B cell (primary cell): ENCODE results near the gene BTBD17. TPM values are rescaled to one million over a fixed set of nuclear protein-coding genes. Genes with fewer than 3 reads are reported as not detected.

Source experiments
- ATAC-seq: fragments of 200-7000 bp; cut with Tn5 transposase; one replicate; pipeline ENCODE4 v1.10.0; 2021; ENCODE audit warnings: low read depth, mild to moderate bottlenecking, moderate number of reproducible peaks, moderate library complexity
- CTCF ChIA-PET: fragments of 350-600 bp; sonication (Branson Sonifier 250); formaldehyde crosslinking; loops from one replicate; lab custom pipeline; 2021; ENCODE audit warnings: antibody characterized with exemption, inconsistent platforms; lab: Charles Lee
- POLR2A ChIA-PET: fragments of 350-600 bp; sonication (Branson Sonifier 250); formaldehyde crosslinking; loops from one replicate; lab custom pipeline; 2021; ENCODE audit warnings: antibody characterized with exemption; lab: Charles Lee
- DNase-seq: peaks from one replicate; pipeline ENCODE4 v3.0.0; 2013
- H2AFZ ChIP-seq: 2 replicates; pipeline ENCODE4 v1.6.1; 2012; ENCODE audit warnings: mild to moderate bottlenecking, low read depth, low read length; ENCODE audit not compliant: insufficient read depth, poor library complexity, severe bottlenecking
- H3K27ac ChIP-seq, 2 donors: 1 replicate in 1 of 2; 2 replicates in 1 of 2; pipeline ENCODE4 v1.5.1; 2012 to 2013; ENCODE audit warnings: low read length in 2 of 2, mild to moderate bottlenecking in 2 of 2, moderate library complexity in 1 of 2
- H3K27me3 ChIP-seq, 4 experiments: fragments of 200-600 bp in 1 of 4; sonication (generic) in 1 of 4; replicated peaks in 1 of 4; 1 replicate in 2 of 4; 2 replicates in 2 of 4; pipeline versions ENCODE4 v1.6.1 to v1.7.0; 2013 to 2016; ENCODE audit warnings: low read length in 3 of 4, mild to moderate bottlenecking in 2 of 4, mixed read lengths in 1 of 4, moderate library complexity in 1 of 4; ENCODE audit not compliant: insufficient read depth in 4 of 4, control insufficient read depth in 3 of 4; ENCODE audit errors: control extremely low read depth in 1 of 4
- H3K36me3 ChIP-seq, 2 experiments: replicated peaks in 1 of 2; 1 replicate in 1 of 2; 2 replicates in 1 of 2; pipeline versions ENCODE4 v1.6.1 to v1.7.1; 2013; ENCODE audit warnings: low read length in 1 of 2; ENCODE audit not compliant: insufficient read depth in 2 of 2, control insufficient read depth in 1 of 2; ENCODE audit errors: control extremely low read depth in 1 of 2, extremely low read depth in 1 of 2
- H3K4me1 ChIP-seq, 2 donors: fragments of 200-600 bp in 1 of 2; sonication (generic) in 1 of 2; 1 replicate in 1 of 2; 2 replicates in 1 of 2; pipeline versions ENCODE4 v1.5.1 to v1.6.1; 2013 to 2017; ENCODE audit warnings: low read length in 2 of 2; ENCODE audit not compliant: control insufficient read depth in 2 of 2, insufficient read depth in 2 of 2
- H3K4me2 ChIP-seq: replicated peaks from 2 replicates; pipeline ENCODE3; 2012; ENCODE audit warnings: mild to moderate bottlenecking, low read depth, low read length; ENCODE audit not compliant: poor library complexity, severe bottlenecking
- H3K4me3 ChIP-seq, 5 experiments: fragments of 200-600 bp in 1 of 5; sonication (generic) in 1 of 5; 1 replicate in 3 of 5; 2 replicates in 2 of 5; pipeline versions ENCODE4 v1.5.1 to v1.7.0; 2011 to 2016; ENCODE audit warnings: low read length in 4 of 5, mild to moderate bottlenecking in 4 of 5, low read depth in 2 of 5, control low read depth in 1 of 5, moderate library complexity in 1 of 5; ENCODE audit not compliant: insufficient read depth in 1 of 5; ENCODE audit errors: control extremely low read depth in 1 of 5, extremely low read depth in 1 of 5
- H3K79me2 ChIP-seq: fragments of 200-600 bp; sonication (generic); one replicate; pipeline ENCODE4 v1.6.0; 2016; ENCODE audit warnings: low read length; ENCODE audit not compliant: control insufficient read depth, insufficient read depth
- H3K9ac ChIP-seq: fragments of 200-600 bp; sonication (generic); 2 replicates; pipeline ENCODE4 v1.6.1; 2017; ENCODE audit warnings: mild to moderate bottlenecking, low read length, moderate library complexity
- H3K9me3 ChIP-seq, 3 donors: one replicate each; pipeline versions ENCODE4 v1.6.1 to v1.7.1; 2013; ENCODE audit warnings: low read length in 2 of 3; ENCODE audit not compliant: control insufficient read depth in 2 of 3, insufficient read depth in 1 of 3; ENCODE audit errors: control extremely low read depth in 1 of 3
- H4K20me1 ChIP-seq: 2 replicates; pipeline ENCODE4 v1.6.0; 2012; ENCODE audit warnings: mild to moderate bottlenecking, low read length; ENCODE audit not compliant: insufficient read depth, control insufficient read depth, poor library complexity, severe bottlenecking
- H3K27ac Mint-ChIP-seq: one replicate; pipeline ENCODE4 v1.8.0; 2021; ENCODE audit warnings: mixed read lengths
- H3K27me3 Mint-ChIP-seq: one replicate; pipeline ENCODE4 v1.8.0; 2021; ENCODE audit warnings: mixed read lengths
- H3K4me1 Mint-ChIP-seq: one replicate; pipeline ENCODE4 v1.8.0; 2021; ENCODE audit warnings: mixed read lengths
- H3K4me3 Mint-ChIP-seq: one replicate; pipeline ENCODE4 v1.8.0; 2021; ENCODE audit warnings: mixed read lengths
- H3K9me3 Mint-ChIP-seq: one replicate; pipeline ENCODE4 v1.8.0; 2022; ENCODE audit warnings: mixed read lengths; ENCODE audit not compliant: insufficient read depth
- EZH2 ChIP-seq: IDR thresholded peaks from 2 replicates; pipeline ENCODE4 v1.6.1; 2012; ENCODE audit warnings: borderline replicate concordance, low read depth, mild to moderate bottlenecking, moderate library complexity, low read length; ENCODE audit not compliant: insufficient read depth, poor library complexity, severe bottlenecking
- WGBS: methylation state at CpG from one replicate; pipeline ENCODE4 v1.1.5; 2013; ENCODE audit warnings: missing lambda C conversion rate; ENCODE audit not compliant: insufficient coverage; 5-methylcytosine and 5-hydroxymethylcytosine counted together
- intact Hi-C: fragments of 100-400 bp; cut with micrococcal nuclease; formaldehyde crosslinking; loops from one replicate; pipeline ENCODE4 v1.10.0; 2022
- polyA plus RNA-seq: library from polyadenylated mRNA; depleted of rRNA; stranded (reverse); fragments of >200 nt; gene quantifications from 2 replicates; pipeline ENCODE4 v1.2.3, GENCODE V29; 2012
- total RNA-seq, 2 donors: library from RNA; stranded (reverse); fragments of 120-200 nt in 1 of 2; gene quantifications; 1 replicate in 1 of 2; 2 replicates in 1 of 2; pipeline versions ENCODE4 v1.2.3 to v1.2.4, GENCODE V29; 2013 to 2022
- TF ChIP-seq, protein P1 (sequence below): fragments of 200-600 bp; IDR thresholded peaks from one replicate; pipeline ENCODE4 v1.8.0; 2022; ENCODE audit warnings: antibody characterized with exemption, mild to moderate bottlenecking

BTBD17 gene
- total and polyA plus RNA-seq, 2 donors (not counting 1 experiment from before 2014, with no cell fraction given): not detected

DNA sequence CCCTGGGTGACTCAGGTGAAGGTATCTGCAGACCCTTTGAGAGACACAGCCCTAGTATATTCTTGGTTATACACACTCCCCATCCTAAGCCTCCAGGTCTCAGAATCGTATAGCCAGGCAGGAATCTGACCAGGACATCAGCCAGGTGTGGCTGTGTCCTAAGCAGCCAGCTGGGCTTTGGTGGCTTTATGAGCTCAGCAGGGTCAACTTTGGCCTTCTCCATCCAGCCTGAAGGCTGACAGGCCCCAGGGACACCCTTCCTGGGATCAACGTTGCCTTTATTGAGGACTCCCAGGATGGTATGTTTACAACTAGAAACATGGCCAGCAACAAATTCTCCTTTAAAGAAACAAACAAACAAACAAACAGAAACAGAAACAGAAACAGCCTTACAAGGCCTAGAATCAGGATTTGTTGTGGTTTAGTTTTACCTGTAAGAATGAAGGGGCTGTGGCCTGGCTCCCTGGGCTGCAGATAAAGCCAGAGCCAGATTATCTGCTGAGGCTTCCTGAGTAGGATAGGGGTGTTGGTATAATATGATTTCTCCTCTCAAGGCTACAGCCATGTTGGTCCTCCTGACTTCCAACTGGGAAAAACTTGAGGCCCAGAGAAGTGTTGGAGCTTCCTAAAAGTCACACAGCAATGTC is 27.2 kb downstream of the BTBD17 start:
- H3K4me2 ChIP-seq: no peak overlapping the region
- POLR2A ChIA-PET: no interaction called here
- no peaks in the 10 kb centered on the region for H3K36me3 ChIP-seq
- H3K27ac Mint-ChIP-seq: no peak overlapping the region
- H3K27me3 ChIP-seq: peaks cover 0 to 12% (median 0%) of the 10 kb centered on the region in 4 experiments
- H3K9me3 Mint-ChIP-seq: no peaks in the 10 kb centered on the region
- DNase-seq (no peak), ATAC-seq (no peak)
- WGBS: 100% methylated on average over 1 of the region's 2 CpGs
- no peak overlapping the region for H3K27ac ChIP-seq
- no peak overlapping the region for H3K9ac ChIP-seq
- H3K4me3 ChIP-seq: no peak overlapping the region
- H3K4me1 ChIP-seq: no peaks in the 10 kb centered on the region
- H2AFZ ChIP-seq: no peak overlapping the region
- H3K9me3 ChIP-seq: peaks cover 0 to 15% (median 0%) of the 10 kb centered on the region in 3 donors
- intact Hi-C loops: no loop called here
- H3K27me3 Mint-ChIP-seq: peaks cover 13% of the 10 kb centered on the region
- CTCF ChIA-PET: no interaction called here
- TF ChIP-seq, protein P1, sequence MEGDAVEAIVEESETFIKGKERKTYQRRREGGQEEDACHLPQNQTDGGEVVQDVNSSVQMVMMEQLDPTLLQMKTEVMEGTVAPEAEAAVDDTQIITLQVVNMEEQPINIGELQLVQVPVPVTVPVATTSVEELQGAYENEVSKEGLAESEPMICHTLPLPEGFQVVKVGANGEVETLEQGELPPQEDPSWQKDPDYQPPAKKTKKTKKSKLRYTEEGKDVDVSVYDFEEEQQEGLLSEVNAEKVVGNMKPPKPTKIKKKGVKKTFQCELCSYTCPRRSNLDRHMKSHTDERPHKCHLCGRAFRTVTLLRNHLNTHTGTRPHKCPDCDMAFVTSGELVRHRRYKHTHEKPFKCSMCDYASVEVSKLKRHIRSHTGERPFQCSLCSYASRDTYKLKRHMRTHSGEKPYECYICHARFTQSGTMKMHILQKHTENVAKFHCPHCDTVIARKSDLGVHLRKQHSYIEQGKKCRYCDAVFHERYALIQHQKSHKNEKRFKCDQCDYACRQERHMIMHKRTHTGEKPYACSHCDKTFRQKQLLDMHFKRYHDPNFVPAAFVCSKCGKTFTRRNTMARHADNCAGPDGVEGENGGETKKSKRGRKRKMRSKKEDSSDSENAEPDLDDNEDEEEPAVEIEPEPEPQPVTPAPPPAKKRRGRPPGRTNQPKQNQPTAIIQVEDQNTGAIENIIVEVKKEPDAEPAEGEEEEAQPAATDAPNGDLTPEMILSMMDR: no peak
- TF ChIP-seq EZH2: no peak
- no peaks in the 10 kb centered on the region for H3K4me1 Mint-ChIP-seq
- H4K20me1 ChIP-seq: no peaks in the 10 kb centered on the region
- no peaks in the 10 kb centered on the region for H3K79me2 ChIP-seq
- no peak overlapping the region for H3K4me3 Mint-ChIP-seq

DNA sequence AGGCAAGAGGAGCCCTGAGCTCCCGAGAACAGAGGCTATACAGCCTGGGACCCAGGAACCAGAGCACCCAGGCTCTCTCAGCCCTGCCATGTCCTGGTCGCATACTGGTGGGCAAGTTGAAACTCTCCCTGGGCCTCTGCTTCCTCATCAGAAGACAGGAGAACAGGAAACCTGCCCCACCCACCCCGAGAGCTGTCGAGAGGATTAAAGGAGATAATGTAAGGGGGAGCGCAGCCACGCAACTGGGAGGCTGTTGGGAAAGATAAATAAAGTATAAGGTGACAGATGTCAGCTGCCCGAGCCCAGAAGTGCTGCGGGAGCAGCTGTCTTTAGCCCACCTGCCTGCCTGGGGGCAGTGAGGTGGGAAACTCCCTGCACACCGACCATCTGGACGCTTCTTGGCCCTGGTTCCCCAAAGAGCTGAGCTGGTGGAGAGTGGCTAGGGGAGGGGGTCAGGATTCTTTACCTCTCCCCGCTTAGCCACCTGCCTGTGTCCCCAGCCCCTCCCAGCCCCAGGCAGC is 28.8 kb downstream of the BTBD17 start:
- H3K9me3 Mint-ChIP-seq: no peaks in the 10 kb centered on the region
- ChIA-PET CTCF (no interaction called here), POLR2A (no interaction called here)
- Histone ChIP-seq H4K20me1 (no peaks in the 10 kb centered on the region), H3K4me1 (no peaks in the 10 kb centered on the region), H3K79me2 (no peaks in the 10 kb centered on the region), H3K27me3 (peaks cover 0 to 12% (median 0%) of the 10 kb centered on the region in 4 experiments), H3K4me3 (no peak overlapping the region), H3K4me2 (no peak overlapping the region), H3K9me3 (peaks cover 0 to 15% (median 0%) of the 10 kb centered on the region in 3 donors), H3K36me3 (no peaks in the 10 kb centered on the region), H2AFZ (no peak overlapping the region), H3K27ac (no peak overlapping the region), H3K9ac (no peak overlapping the region)
- H3K27me3 Mint-ChIP-seq: peaks cover 18% of the 10 kb centered on the region
- H3K4me3 Mint-ChIP-seq: no peak overlapping the region
- ATAC-seq (no peak), DNase-seq (no peak)
- no peak overlapping the region for H3K27ac Mint-ChIP-seq
- no peaks in the 10 kb centered on the region for H3K4me1 Mint-ChIP-seq
- intact Hi-C loops: no loop called here
- TF ChIP-seq, protein P1: no peak
- TF ChIP-seq EZH2: no peak
- 7% methylated on average over 6 of the region's 11 CpGs for WGBS
